Skeletal muscle satellite cell (primary cell): ENCODE data around the gene HARS1. TPM values are rescaled to one million over a fixed set of nuclear protein-coding genes. Genes with fewer than 3 reads are reported as not detected.
"Not testable (repeated sequence)": the region's sequence is repeated elsewhere in the genome, so short reads cannot be mapped to it uniquely, and the experiment has no call there.

ENCODE experiments used
- H3K27me3 ChIP-seq: 2 replicates; pipeline ENCODE4 v1.7.0; 2013; ENCODE audit warnings: low read length; ENCODE audit not compliant: control insufficient read depth, insufficient read depth
- H3K36me3 ChIP-seq: 2 replicates; pipeline ENCODE4 v1.7.0; 2013; ENCODE audit warnings: mild to moderate bottlenecking, control low read depth, low read length; ENCODE audit not compliant: insufficient read depth
- H3K4me1 ChIP-seq: 2 replicates; pipeline ENCODE4 v1.7.0; 2013; ENCODE audit warnings: low read length; ENCODE audit not compliant: control insufficient read depth, insufficient read depth
- H3K4me2 ChIP-seq: 2 replicates; pipeline ENCODE4 v1.7.0; 2013; ENCODE audit warnings: mild to moderate bottlenecking, low read length
- H3K4me3 ChIP-seq: 2 replicates; pipeline ENCODE4 v1.7.0; 2013; ENCODE audit warnings: low read length
- H3K9ac ChIP-seq: 2 replicates; pipeline ENCODE4 v1.7.0; 2013; ENCODE audit warnings: mild to moderate bottlenecking, low read depth, low read length, moderate library complexity
- H3K9me3 ChIP-seq: replicated peaks from 2 replicates; pipeline ENCODE4 v1.7.0; 2013; ENCODE audit warnings: mild to moderate bottlenecking, control low read depth, low read length
- total RNA-seq: library from RNA; depleted of rRNA; stranded (reverse); fragments of >200 nt; gene quantifications from 2 replicates; pipeline ENCODE4 v1.2.3, GENCODE V29; 2012; rRNA removed

Gene HARS1, protein sequence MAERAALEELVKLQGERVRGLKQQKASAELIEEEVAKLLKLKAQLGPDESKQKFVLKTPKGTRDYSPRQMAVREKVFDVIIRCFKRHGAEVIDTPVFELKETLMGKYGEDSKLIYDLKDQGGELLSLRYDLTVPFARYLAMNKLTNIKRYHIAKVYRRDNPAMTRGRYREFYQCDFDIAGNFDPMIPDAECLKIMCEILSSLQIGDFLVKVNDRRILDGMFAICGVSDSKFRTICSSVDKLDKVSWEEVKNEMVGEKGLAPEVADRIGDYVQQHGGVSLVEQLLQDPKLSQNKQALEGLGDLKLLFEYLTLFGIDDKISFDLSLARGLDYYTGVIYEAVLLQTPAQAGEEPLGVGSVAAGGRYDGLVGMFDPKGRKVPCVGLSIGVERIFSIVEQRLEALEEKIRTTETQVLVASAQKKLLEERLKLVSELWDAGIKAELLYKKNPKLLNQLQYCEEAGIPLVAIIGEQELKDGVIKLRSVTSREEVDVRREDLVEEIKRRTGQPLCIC
- 56.3 and 56.8 TPM in 2 replicates for total RNA-seq

DNA sequence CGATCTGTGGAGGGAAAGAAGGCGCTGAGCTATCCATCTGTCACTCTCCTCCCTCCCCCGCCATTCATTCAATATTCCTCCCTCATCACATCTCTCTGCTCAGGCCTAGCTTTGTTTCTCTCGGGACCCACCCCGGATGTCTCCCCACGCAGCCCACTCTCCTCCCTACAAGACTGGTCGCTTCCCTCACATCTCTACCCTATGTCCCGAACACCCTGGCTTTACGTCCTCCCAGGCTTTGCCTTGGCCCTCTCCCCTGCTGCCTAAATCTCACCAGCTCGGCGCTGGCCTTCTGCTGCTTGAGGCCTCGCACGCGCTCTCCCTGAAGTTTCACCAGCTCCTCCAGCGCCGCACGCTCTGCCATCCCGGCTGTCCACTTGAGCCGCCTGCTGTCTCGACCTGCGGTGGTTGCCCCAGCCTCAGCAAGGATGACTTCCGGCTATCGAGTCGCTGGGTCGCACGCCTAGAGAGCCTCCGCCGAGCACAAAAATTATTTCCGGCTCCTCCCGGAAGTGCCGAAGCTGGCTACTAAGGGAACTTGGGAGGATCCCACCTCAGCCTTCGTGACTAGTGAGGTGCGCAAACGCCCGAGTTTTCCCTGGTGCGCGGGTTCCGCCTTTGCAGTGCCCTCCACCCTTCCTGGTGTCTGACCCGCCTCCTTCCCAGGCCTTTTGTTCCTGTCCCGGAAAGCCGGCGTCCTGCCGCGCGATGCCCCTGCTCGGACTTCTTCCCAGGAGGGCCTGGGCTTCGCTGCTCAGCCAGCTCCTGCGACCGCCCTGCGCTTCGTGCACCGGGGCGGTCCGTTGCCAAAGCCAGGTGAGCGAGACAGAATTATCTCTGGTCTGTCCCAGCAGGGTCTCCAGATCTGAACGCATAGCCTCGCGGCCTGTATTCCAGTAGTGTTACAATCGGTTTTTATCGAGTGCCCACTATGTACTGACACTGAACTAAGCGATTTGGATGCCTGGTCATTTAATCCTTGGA, at the start of gene HARS1, which contains the start of gene HARS2:
TSS of gene HARS1 (minus strand) at position 430 of the 984 bp plus-strand sequence. CDS start at position 364, 66 bp downstream.
TSS of gene HARS2 (plus strand) at position 515 of the 984 bp plus-strand sequence. CDS start at position 709, 194 bp downstream.
- H3K27me3 ChIP-seq, result no peaks in the 10 kb centered on the region
- peak within 1 kb of the TSS; percentile 97 for H3K4me2 ChIP-seq
- peaks cover 49% of the 10 kb centered on the region for H3K36me3 ChIP-seq
- peak within 1 kb of the TSS; percentile 83 for H3K4me3 ChIP-seq
- H3K4me1 ChIP-seq, result peaks cover 11% of the 10 kb centered on the region
- H3K9me3 ChIP-seq, result no peaks in the 10 kb centered on the region
- peak within 1 kb of the TSS; percentile 96 for H3K9ac ChIP-seq

DNA sequence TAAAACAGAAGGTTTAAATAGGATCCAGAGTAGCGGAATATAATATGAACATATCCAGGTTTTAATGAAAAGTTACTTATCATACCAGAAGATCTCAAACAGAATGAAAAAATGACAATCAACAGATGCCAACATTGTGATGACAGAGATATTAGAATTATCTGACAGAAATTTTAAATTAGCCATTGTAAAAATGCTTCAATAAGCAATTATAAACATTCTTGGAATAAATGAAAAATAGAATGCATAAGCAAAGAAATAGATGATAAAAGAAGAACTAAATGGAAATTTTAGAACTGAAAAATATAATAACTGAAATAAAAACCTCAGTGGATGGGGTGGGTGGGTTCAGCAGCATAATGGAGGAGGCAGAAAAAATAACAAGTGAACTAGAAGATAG, 46.3 kb upstream of the HARS1 start:
- H3K9me3 ChIP-seq, result no peaks in the 10 kb centered on the region
- H3K36me3 ChIP-seq, result no peaks in the 10 kb centered on the region
- no peaks in the 10 kb centered on the region for H3K4me1 ChIP-seq
- peaks cover 16% of the 10 kb centered on the region for H3K27me3 ChIP-seq
- H3K9ac ChIP-seq, result no peak overlapping the region
- H3K4me3 ChIP-seq, result no peak overlapping the region
- no peak overlapping the region for H3K4me2 ChIP-seq

DNA sequence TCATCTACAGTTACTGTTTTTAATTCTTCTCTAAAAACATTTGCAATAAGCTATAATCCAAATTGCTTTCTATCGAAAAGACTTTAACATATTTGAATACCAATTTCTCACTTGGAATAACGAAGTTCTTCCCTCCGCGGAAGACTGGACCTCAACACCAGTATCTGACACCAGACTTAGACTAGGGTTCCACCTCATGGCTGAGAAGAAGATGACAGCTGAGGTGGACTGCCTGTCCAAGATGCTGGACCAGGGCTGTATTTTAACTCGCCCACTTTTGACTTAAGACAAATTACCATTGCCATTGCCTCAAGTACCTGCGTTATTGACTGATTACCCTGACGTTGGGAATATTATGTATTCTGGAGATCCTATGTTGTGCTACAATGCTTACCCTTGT, 43.2 kb upstream of the HARS1 start:
- no peaks in the 10 kb centered on the region for H3K4me1 ChIP-seq
- no peak overlapping the region for H3K4me2 ChIP-seq
- no peaks in the 10 kb centered on the region for H3K36me3 ChIP-seq
- no peak overlapping the region for H3K4me3 ChIP-seq
- H3K27me3 ChIP-seq, result peaks cover 21% of the 10 kb centered on the region
- no peak overlapping the region for H3K9ac ChIP-seq
- H3K9me3 ChIP-seq, result no peaks in the 10 kb centered on the region

DNA sequence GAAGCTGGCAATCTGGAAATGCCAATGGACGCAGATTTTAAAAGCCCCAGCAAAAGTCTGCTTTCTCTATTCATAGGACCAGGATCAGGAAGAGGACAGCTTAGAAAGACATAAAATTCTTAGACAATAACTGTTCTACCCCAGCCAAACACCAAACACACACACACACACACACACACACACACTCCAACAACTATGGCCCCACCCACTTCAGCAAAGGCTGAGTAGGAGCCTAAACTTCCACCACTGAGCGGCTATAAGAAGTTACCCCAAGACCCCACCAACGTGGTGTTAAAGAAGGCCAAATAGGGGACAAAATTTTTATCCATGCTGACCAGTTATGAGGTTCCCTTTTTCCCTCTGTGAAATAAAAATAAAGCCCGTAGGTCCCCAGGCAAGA, 41.9 kb upstream of the HARS1 start:
- H3K9me3 ChIP-seq, result no peaks in the 10 kb centered on the region
- no peak overlapping the region for H3K9ac ChIP-seq
- H3K36me3 ChIP-seq, result no peaks in the 10 kb centered on the region
- no peak overlapping the region for H3K4me3 ChIP-seq
- no peaks in the 10 kb centered on the region for H3K4me1 ChIP-seq
- no peak overlapping the region for H3K4me2 ChIP-seq
- H3K27me3 ChIP-seq, result peaks cover 21% of the 10 kb centered on the region

DNA sequence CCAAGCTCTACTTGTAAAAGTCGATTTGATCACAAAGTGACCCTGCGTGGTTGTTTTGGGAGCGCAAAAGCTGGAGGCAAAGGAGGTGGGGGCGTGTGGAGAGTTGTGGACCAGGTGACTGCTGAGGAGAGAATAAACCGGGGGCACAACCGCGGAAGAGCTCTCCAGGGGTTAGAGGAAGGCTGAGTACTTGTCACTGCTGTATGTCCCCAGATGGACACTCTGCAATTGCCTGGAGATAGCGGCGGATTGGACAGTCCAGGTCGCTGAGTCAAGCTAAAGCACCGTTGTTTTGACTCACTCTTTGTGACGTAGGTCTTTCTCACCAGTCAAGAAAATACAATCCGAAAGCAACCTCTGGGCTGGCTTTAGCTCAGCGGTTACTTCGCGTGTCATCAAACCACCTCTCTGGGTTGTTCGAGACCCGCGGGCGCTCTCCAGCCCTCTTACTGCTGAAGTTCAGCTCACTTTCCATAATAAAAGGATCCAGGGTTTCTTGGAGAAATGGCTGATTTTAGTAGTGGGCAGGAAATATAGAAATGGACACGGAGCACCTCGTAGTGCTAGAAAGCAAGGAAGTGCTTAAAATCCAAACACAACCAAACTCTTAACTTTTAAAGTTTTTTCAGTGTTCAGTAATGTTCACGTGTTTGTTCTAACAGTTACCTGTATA, 34.8 kb upstream of the HARS1 start:
- H3K27me3 ChIP-seq, result peaks cover 5% of the 10 kb centered on the region
- peak overlapping the region; percentile 72 for H3K4me3 ChIP-seq
- no peaks in the 10 kb centered on the region for H3K36me3 ChIP-seq

DNA sequence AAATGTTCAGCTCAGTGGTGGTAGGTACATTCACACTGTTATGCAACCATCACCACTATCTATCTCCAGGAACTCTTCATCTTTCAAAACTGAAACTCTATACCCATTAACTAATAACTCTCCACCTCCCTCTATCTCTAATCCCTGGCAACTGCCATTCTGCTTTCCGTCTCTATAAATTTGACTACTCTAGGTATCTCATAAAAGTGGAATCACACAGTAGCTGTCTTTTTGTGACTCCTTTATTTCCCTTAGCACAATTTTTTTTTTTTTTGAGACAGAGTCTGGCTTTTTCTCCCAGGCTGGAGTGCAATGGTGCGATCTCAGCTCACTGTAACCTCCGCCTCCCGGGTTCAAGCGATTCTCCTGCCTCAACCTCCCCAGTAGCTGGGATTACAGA, 30.2 kb upstream of the HARS1 start:
- H3K4me3 ChIP-seq, H3K9ac ChIP-seq, H3K4me1 ChIP-seq, H3K36me3 ChIP-seq, H3K27me3 ChIP-seq, H3K9me3 ChIP-seq, H3K4me2 ChIP-seq: not testable (repeated sequence)

More for the DNA sequence above, 34.8 kb upstream of the HARS1 start:
- Histone ChIP-seq H3K9ac (no peak overlapping the region), H3K4me1 (no peaks in the 10 kb centered on the region), H3K4me2 (peak overlapping the region; percentile 82), H3K9me3 (no peaks in the 10 kb centered on the region)

DNA sequence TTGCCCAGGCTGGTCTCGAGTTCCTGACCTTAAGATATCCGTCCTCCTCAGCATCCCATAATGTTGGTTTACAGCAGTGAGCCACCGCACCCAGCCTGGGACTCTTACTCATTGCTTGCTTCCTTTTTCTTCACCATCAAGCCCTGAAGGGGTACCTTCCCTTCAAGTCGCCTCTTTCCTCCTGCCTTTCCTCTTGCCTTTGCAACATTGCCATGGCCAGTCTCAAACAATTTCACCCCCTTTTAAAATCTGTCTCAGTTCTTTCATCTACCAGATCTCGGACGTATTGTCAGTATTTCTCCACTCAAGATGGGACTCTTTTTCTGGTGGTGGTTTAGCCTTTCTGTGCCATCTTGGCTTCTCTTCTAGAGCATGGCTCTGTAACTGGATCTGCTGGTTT, 29.6 kb upstream of the HARS1 start:
- not testable (repeated sequence) for H3K9me3 ChIP-seq, H3K9ac ChIP-seq, H3K4me3 ChIP-seq, H3K4me2 ChIP-seq, H3K36me3 ChIP-seq, H3K4me1 ChIP-seq, H3K27me3 ChIP-seq

DNA sequence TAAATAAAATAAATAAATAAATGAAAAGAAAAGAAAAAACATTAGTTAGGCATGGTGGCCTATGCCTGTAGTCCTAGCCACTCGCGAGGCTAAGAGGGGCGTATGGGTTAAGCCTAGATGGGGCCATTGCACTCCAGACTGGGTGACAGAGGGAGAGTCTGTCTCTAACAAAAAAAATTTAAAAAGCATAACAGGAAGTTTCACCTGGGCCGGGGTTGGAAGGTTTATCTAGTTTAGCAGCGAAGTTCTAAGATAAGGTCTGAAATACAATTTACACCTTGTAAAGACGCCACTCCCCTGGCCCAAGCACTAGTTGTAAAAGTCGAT, 27.1 kb upstream of the HARS1 start:
- peak overlapping the region; percentile 43 for H3K4me3 ChIP-seq
- H3K9ac ChIP-seq, result no peak overlapping the region
- H3K9me3 ChIP-seq, result no peaks in the 10 kb centered on the region
- H3K4me1 ChIP-seq, result peaks cover 5% of the 10 kb centered on the region
- H3K4me2 ChIP-seq, result peak overlapping the region; percentile 67
- H3K36me3 ChIP-seq, result no peaks in the 10 kb centered on the region
- no peaks in the 10 kb centered on the region for H3K27me3 ChIP-seq

DNA sequence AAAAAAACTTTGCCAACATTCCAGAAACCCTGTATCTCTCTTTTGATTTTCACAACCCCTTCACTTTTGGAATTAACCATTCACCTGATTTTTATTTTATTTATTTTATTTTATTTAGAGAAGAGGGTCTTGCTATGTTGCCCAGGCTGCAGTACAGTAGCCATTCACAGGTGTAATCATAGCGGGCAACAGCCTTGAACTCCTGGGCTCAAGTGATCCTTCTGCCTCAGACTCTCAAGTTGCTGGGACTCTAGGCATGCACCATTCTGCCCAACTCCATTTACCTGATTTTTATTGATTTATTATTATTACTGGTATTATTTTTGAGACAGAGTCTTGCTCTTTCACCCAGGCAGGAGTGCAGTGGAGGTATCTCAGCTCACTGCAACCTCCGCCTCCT, 25.1 kb upstream of the HARS1 start:
- H3K4me3 ChIP-seq, H3K9me3 ChIP-seq, H3K4me1 ChIP-seq, H3K4me2 ChIP-seq, H3K27me3 ChIP-seq, H3K9ac ChIP-seq, H3K36me3 ChIP-seq: not testable (repeated sequence)

DNA sequence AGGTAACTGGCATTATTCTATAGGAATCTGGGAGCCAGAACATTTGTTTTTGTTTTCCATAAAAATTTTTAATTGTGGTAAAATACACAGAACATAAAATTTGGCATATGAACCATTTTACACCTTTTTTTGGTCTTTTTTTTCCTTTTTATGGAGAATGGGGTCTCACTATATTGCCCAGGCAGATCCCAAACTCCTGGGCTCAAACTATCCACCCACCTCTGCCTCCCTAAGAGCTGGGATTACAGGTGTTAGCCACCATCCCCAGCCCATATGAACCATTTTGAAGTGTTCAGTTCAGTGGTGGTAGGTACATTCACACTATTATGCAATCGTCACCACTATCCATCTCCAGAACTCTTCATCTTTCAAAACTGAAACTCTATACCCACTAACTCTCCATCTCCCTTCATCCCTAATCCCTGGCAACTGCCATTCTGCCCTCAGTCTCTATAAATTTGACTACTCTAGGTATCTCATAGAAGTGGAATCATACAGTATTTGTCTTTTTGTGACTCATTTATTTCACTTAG, 22.5 kb upstream of the HARS1 start:
- H3K9ac ChIP-seq, result no peak overlapping the region
- H3K9me3 ChIP-seq, result no peaks in the 10 kb centered on the region
- H3K4me1 ChIP-seq, result peaks cover 11% of the 10 kb centered on the region
- H3K27me3 ChIP-seq, result no peaks in the 10 kb centered on the region
- H3K4me2 ChIP-seq, result no peak overlapping the region
- H3K36me3 ChIP-seq, result no peaks in the 10 kb centered on the region
- H3K4me3 ChIP-seq, result no peak overlapping the region

DNA sequence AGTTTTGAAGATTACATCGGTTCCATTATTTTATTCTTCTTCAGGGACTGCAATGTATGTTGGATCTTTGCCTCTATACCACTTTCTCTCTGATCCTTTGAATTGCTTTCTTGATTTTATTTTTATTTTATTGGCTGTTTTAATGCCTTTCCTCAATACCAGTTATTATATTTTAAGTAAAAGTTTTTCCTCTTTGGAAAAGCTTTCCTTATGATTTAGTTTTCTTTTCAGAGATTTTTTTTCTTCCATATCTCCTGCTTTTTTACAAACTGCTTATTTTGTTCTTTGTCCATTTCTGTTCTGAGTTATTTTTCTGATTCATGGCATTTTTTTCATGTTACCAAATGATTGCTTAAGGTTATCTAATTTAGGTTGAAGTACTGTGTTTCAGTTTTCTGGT, 20.6 kb upstream of the HARS1 start:
- Histone ChIP-seq H3K36me3 (peaks cover 8% of the 10 kb centered on the region), H3K4me1 (peaks cover 6% of the 10 kb centered on the region), H3K27me3 (no peaks in the 10 kb centered on the region), H3K4me3 (no peak overlapping the region), H3K4me2 (peak overlapping the region; percentile 7), H3K9ac (no peak overlapping the region), H3K9me3 (no peaks in the 10 kb centered on the region)
